ENCODE results near the gene HPGDS.
"Not testable (repeated sequence)": the region's sequence is repeated elsewhere in the genome, so short reads cannot be mapped to it uniquely, and the experiment has no call there.

HPGDS gene

GRCh38 chr4:94307231-94307871, 35.3 kb downstream of the HPGDS start:
- DNase-seq, result no peak

- no peak for DNase-seq
Observed at GRCh38 chr4:94306713-94307112, 35.9 kb downstream of the HPGDS start.

GRCh38 chr4:94305466-94306225, 37.0 kb downstream of the HPGDS start:
- DNase-seq, result no peak

- no peak for DNase-seq
Observed at GRCh38 chr4:94304365-94304971, 38.2 kb downstream of the HPGDS start.

GRCh38 chr4:94302191-94302590, 40.4 kb downstream of the HPGDS start:
- no peak for DNase-seq

- DNase-seq, result no peak
Observed at GRCh38 chr4:94298725-94299252, 43.8 kb downstream of the HPGDS start.

GRCh38 chr4:94295473-94295872, 47.2 kb downstream of the HPGDS start:
- DNase-seq, result not testable (repeated sequence)

GRCh38 chr4:94293981-94294380, 48.7 kb downstream of the HPGDS start:
- not testable (repeated sequence) for DNase-seq

- no peak for DNase-seq
Observed at GRCh38 chr4:94290245-94290644, 52.4 kb downstream of the HPGDS start.

GRCh38 chr4:94285666-94286065, 57.0 kb downstream of the HPGDS start:
- no peak for DNase-seq

- DNase-seq, result no peak
Observed at GRCh38 chr4:94284889-94285288, 57.7 kb downstream of the HPGDS start.

GRCh38 chr4:94278781-94279180, 63.9 kb downstream of the HPGDS start:
- no peak for DNase-seq

GRCh38 chr4:94277534-94277933, 65.1 kb downstream of the HPGDS start:
- DNase-seq, result no peak

- DNase-seq, result no peak
Observed at GRCh38 chr4:94276204-94276603, 66.4 kb downstream of the HPGDS start.

- no peak for DNase-seq
Observed at GRCh38 chr4:94274912-94275311, 67.7 kb downstream of the HPGDS start.

GRCh38 chr4:94271248-94271647, 71.4 kb downstream of the HPGDS start:
- DNase-seq, result no peak

- no peak for DNase-seq
Observed at GRCh38 chr4:94267037-94267436, 75.6 kb downstream of the HPGDS start.

- DNase-seq, result no peak
Observed at GRCh38 chr4:94262163-94263016, 80.2 kb downstream of the HPGDS start.

GRCh38 chr4:94256828-94257227, 85.8 kb downstream of the HPGDS start:
- DNase-seq, result no peak

GRCh38 chr4:94256144-94256783, 86.4 kb downstream of the HPGDS start:
- no peak for DNase-seq

GRCh38 chr4:94253036-94253435, 89.6 kb downstream of the HPGDS start:
- no peak for DNase-seq

GRCh38 chr4:94251094-94251493, 91.5 kb downstream of the HPGDS start:
- DNase-seq, result no peak
